ENCODE results near the gene RRM2. TPM values are rescaled to one million over a fixed set of nuclear protein-coding genes. Genes with fewer than 3 reads are reported as not detected.

Gene RRM2
- total RNA-seq, 4 donors from 2014 or later, result 6.7 to 139 (median 20.5) TPM

DNA sequence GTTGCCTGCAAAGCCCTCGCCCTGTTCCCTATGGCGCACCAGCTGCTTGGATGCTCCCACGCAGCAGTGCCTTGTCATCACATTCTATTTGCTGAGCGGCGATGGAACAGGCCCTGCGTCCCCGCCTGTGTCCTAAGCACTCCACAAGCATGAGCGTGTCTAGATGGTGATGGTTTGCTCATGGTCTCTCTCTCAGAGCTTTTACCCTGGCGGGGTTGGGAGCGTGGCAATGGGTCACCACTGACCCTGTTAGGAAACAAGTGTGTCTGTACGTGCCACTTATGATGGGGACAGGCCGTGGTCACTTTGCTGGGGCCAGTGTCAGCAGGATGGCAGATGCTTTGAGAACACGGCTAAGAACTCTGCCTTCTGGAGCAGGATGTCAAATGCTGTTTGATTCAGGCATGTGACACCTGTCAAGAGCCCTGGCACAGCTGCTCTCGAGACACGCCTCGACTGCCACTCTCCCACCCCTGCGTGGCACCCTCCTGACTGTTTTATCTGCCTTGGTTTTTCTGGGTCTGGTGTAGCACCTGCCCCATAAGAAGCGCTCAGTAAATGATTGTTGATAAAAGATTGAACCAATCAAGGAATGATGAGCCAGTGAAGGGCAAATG, 44.2 kb downstream of the RRM2 start:
- Histone ChIP-seq H3K9me3 (no peaks in the 10 kb centered on the region), H3K27me3 (no peaks in the 10 kb centered on the region), H3K4me3 (no peak overlapping the region), H3K4me1 (no peaks in the 10 kb centered on the region), H3K27ac (no peak overlapping the region), H3K36me3 (no peaks in the 10 kb centered on the region)
- no peak for DNase-seq
- TF ChIP-seq POLR2A (IDR thresholded peaks at IDR 0.05), result no peak
- TF ChIP-seq, protein P1, sequence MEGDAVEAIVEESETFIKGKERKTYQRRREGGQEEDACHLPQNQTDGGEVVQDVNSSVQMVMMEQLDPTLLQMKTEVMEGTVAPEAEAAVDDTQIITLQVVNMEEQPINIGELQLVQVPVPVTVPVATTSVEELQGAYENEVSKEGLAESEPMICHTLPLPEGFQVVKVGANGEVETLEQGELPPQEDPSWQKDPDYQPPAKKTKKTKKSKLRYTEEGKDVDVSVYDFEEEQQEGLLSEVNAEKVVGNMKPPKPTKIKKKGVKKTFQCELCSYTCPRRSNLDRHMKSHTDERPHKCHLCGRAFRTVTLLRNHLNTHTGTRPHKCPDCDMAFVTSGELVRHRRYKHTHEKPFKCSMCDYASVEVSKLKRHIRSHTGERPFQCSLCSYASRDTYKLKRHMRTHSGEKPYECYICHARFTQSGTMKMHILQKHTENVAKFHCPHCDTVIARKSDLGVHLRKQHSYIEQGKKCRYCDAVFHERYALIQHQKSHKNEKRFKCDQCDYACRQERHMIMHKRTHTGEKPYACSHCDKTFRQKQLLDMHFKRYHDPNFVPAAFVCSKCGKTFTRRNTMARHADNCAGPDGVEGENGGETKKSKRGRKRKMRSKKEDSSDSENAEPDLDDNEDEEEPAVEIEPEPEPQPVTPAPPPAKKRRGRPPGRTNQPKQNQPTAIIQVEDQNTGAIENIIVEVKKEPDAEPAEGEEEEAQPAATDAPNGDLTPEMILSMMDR (IDR thresholded peaks at IDR 0.05), result no peak

DNA sequence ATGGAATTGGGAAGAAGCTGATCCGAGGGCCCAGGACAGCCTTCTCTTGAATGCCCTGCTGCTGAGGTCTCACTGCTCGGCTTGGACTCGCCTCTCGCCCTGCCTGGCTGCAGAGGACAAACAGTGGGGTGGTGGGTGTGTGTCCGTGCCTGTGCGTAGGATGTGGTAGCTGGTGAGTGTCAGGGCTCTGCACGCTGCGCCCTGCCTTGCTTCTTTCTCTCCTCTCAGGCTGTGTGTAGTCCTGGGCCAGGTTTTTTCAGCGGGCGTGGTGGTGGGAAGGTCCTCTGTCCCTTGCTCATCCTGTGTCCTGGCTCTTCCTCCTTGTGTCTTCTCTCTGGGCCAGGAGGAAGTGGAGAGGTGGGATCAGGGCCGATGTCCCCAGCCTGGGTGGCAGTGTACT, 44.8 kb downstream of the RRM2 start:
- H3K27me3 ChIP-seq, result no peaks in the 10 kb centered on the region
- no peak overlapping the region for H3K4me3 ChIP-seq
- TF ChIP-seq, protein P1 (IDR thresholded peaks at IDR 0.05), result no peak

DNA sequence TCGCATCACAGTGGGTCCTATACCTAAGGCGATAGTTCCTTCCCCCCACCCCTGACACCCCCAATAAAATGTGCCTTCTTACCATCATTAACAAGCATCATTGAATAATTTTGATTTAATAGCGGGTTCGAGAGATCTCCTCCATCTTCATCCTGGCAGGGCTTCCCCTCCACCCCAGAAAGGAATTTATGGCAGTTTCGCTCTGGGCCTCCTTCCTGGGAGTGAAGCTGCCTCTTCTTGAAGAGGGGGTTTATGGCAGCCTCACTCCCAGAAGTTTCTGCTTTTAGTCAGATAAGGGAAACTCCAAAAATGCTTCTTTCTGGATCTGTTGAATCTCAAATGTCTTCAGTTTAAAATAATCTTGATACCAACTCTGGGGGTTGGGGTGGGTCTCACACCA, 45.7 kb downstream of the RRM2 start:
- DNase-seq, result no peak
- H3K9me3 ChIP-seq, result no peaks in the 10 kb centered on the region
- H3K4me3 ChIP-seq, result no peak overlapping the region
- TF ChIP-seq POLR2A (IDR thresholded peaks at IDR 0.05), result no peak
- TF ChIP-seq, protein P1 (IDR thresholded peaks at IDR 0.05), result no peak
- H3K27me3 ChIP-seq, result no peaks in the 10 kb centered on the region
- H3K36me3 ChIP-seq, result no peaks in the 10 kb centered on the region
- H3K4me1 ChIP-seq, result no peaks in the 10 kb centered on the region
- H3K27ac ChIP-seq, result no peak overlapping the region

More for the DNA sequence above, 44.8 kb downstream of the RRM2 start:
- H3K27ac ChIP-seq, result no peak overlapping the region
- H3K9me3 ChIP-seq, result no peaks in the 10 kb centered on the region
- H3K36me3 ChIP-seq, result no peaks in the 10 kb centered on the region
- DNase-seq, result no peak
- no peaks in the 10 kb centered on the region for H3K4me1 ChIP-seq

DNA sequence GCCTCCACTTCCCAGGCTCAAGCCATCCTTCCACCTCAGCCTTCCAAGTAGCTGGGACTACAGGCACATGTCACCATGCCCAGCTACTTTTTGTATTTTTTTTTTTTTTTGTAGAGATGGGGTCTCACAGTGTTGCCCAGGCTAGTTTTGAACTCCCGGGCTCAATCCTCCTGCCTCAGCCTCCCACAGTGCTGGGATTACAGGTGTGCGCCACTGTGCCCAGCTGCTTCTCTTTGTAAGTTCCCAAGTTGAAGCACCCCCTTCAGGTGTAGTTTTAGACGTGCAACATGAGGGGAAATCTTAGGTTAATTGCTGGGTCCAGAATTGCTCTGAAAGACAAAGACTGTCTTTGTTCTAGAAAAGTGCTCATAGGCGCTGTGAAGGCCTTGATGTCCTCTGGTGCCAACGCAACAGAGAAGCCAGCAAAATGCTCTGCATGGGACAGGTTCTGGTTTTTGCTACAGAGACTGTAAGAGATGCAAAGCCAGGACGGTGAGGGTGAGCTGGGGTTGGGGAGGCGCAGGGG, 46.6 kb downstream of the RRM2 start:
- H3K9me3 ChIP-seq, result no peaks in the 10 kb centered on the region
- no peak for DNase-seq
- no peaks in the 10 kb centered on the region for H3K4me1 ChIP-seq
- H3K27me3 ChIP-seq, result no peaks in the 10 kb centered on the region
- H3K4me3 ChIP-seq, result no peak overlapping the region
- no peak overlapping the region for H3K27ac ChIP-seq
- H3K36me3 ChIP-seq, result no peaks in the 10 kb centered on the region
- TF ChIP-seq, protein P1 (IDR thresholded peaks at IDR 0.05), result peak in 1 of 6 experiments; percentile 9
- TF ChIP-seq POLR2A (IDR thresholded peaks at IDR 0.05), result no peak

DNA sequence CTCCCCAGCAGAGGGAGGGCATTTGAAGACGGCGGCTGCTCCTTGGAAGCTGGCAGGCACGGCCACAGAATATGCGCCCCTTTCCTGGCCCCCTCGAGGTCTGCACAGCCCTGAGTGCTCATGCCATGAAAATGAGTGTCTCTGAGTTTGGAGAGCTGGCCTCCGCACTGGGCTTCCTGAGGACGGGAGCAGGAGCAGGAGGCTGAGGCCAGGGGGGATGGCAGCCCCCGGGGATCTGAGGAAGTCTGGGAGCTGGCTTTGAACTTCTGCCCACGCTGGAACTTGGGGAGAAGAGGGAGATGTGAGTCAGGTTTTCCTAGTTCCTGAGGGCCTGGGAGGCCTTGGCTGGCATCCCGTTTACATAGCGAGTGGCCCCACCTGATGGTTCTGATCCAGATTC, 47.0 kb downstream of the RRM2 start:
- no peak for DNase-seq
- H3K4me1 ChIP-seq, result no peaks in the 10 kb centered on the region
- no peaks in the 10 kb centered on the region for H3K27me3 ChIP-seq
- H3K9me3 ChIP-seq, result no peaks in the 10 kb centered on the region
- TF ChIP-seq, protein P1 (IDR thresholded peaks at IDR 0.05), result no peak
- no peak for TF ChIP-seq POLR2A (IDR thresholded peaks at IDR 0.05)
- no peaks in the 10 kb centered on the region for H3K36me3 ChIP-seq
- no peak overlapping the region for H3K27ac ChIP-seq
- no peak overlapping the region for H3K4me3 ChIP-seq
